ENCODE measurements around the gene VGF.

GRCh38 chr7:101123703-101124068 lies 41.7 kb downstream of the VGF start:
- no peak for TF ChIP-seq CTCF (conservative IDR thresholded peaks at IDR 0.05; ENCODE audit: low read depth in 2 of 2)
- no peak for TF ChIP-seq CREB1 (CRISPR knock-in tag; IDR thresholded peaks at IDR 0.05; ENCODE audit: low read depth)
